ENCODE measurements around the gene TSPAN2. TPM values are rescaled to one million over a fixed set of nuclear protein-coding genes. Genes with fewer than 3 reads are reported as not detected.

TSPAN2 gene
- polyA plus RNA-seq, 3 donors: 3.5 to 20.6 (median 16.7) TPM

DNA sequence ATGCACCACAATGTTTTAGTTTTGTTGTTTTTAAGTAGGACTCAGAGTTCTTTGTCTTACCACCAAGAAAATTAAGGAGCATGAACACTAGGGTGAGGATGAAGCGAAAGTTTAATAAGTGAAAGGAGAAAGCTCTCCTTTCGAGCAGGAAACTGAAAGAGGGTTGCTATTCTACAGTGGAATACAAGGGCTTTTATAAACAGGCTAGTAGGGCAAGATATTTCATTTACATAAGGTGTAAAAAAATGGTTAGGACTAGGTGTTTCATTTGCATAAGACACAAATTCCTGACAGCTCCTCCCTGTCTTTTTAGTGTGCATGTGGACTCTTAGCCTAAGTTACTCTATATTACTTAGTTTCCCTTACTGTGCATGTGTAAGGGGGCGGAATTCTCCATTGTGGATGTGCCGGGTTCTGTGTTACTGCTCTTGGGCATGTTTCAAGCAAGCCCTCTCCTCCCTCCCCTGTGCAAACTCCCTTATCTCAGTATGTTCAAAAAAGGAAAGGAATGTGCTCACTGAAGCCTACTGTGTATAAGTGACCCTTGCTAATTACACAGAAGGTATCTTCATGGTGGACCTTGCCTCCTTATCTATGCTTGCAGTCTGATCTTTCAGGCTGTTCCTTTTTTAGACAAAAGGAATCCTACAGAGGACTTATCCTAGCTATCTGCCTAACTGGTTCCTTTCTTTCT is 52.3 kb downstream of the TSPAN2 start:
- Histone ChIP-seq H3K27me3 (ENCODE audit: control insufficient read depth in 2 of 2, insufficient read depth in 2 of 2, low read length in 2 of 2) (no peaks in the 10 kb centered on the region), H3K79me2 (ENCODE audit: insufficient read depth, low read length) (no peaks in the 10 kb centered on the region), H3K27ac (ENCODE audit: low read depth in 1 of 2, low read length in 2 of 2) (no peak overlapping the region), H4K20me1 (ENCODE audit: insufficient read depth, low read length) (no peaks in the 10 kb centered on the region), H3K36me3 (replicated peaks in 1 of 2; ENCODE audit: control insufficient read depth in 1 of 2, insufficient read depth in 2 of 2, low read length in 2 of 2) (no peaks in the 10 kb centered on the region), H3K4me1 (ENCODE audit: control insufficient read depth in 1 of 2, insufficient read depth in 2 of 2, low read length in 2 of 2) (no peaks in the 10 kb centered on the region), H3K4me3 (replicated peaks in 1 of 3; ENCODE audit: low read depth in 2 of 3, low read length in 3 of 3) (no peak overlapping the region), H2AFZ (ENCODE audit: insufficient read depth, low read depth, low read length, poor library complexity, severe bottlenecking) (no peak overlapping the region), H3K9ac (ENCODE audit: insufficient read depth, low read length, poor library complexity, severe bottlenecking) (no peak overlapping the region), H3K4me2 (replicated peaks; ENCODE audit: extremely low read depth, low read length, poor library complexity, severe bottlenecking) (no peak overlapping the region), H3K9me3 (replicated peaks in 1 of 2; ENCODE audit: control insufficient read depth in 1 of 2, insufficient read depth in 1 of 2, low read length in 2 of 2) (no peaks in the 10 kb centered on the region)
- TF ChIP-seq, protein P1, sequence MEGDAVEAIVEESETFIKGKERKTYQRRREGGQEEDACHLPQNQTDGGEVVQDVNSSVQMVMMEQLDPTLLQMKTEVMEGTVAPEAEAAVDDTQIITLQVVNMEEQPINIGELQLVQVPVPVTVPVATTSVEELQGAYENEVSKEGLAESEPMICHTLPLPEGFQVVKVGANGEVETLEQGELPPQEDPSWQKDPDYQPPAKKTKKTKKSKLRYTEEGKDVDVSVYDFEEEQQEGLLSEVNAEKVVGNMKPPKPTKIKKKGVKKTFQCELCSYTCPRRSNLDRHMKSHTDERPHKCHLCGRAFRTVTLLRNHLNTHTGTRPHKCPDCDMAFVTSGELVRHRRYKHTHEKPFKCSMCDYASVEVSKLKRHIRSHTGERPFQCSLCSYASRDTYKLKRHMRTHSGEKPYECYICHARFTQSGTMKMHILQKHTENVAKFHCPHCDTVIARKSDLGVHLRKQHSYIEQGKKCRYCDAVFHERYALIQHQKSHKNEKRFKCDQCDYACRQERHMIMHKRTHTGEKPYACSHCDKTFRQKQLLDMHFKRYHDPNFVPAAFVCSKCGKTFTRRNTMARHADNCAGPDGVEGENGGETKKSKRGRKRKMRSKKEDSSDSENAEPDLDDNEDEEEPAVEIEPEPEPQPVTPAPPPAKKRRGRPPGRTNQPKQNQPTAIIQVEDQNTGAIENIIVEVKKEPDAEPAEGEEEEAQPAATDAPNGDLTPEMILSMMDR (IDR thresholded peaks at IDR 0.05): no peak
- Mint-ChIP-seq H3K4me1 (no peaks in the 10 kb centered on the region), H3K27me3 (ENCODE audit: low read depth in 3 of 3) (no peaks in the 10 kb centered on the region), H3K36me3 (peaks cover 4 to 7% of the 10 kb centered on the region in 2 donors), H3K4me3 (no peak overlapping the region), H3K27ac (no peak overlapping the region), H3K9me3 (no peaks in the 10 kb centered on the region)
- 100% methylated on average over 1 of the region's 4 CpGs for WGBS (ENCODE audit: insufficient coverage)
- intact Hi-C loops (cut with micrococcal nuclease): no loop called here
- DNase-seq: no peak

DNA sequence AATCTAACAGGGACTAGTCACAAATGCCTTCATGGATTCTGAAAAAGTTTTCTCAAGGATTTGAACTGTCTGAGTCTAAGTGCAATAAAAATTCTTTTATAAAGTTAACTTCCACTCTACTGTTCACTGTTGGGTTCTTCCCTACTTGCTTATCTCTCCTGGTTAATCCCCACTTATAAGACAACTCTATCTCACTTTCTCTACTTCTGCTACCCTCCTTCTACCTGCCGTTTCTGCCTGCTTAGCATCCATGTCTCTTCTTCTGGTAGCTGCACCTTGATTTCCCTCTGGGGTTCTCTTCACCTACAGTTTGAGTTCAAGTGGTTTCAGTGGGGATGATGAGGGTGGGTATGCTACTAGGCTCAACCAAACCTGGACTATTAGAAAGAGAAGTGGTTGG is 53.7 kb downstream of the TSPAN2 start:
- no CpG with 5 or more reads among the region's 1 CpG for WGBS (ENCODE audit: insufficient coverage)
- no peak overlapping the region for H3K4me2 ChIP-seq (replicated peaks; ENCODE audit: extremely low read depth, low read length, poor library complexity, severe bottlenecking)
- H3K36me3 ChIP-seq (replicated peaks in 1 of 2; ENCODE audit: control insufficient read depth in 1 of 2, insufficient read depth in 2 of 2, low read length in 2 of 2): no peaks in the 10 kb centered on the region
- peaks cover 0 to 5% of the 10 kb centered on the region in 2 donors for H3K36me3 Mint-ChIP-seq
- H4K20me1 ChIP-seq (ENCODE audit: insufficient read depth, low read length): no peaks in the 10 kb centered on the region
- H3K4me1 ChIP-seq (ENCODE audit: control insufficient read depth in 1 of 2, insufficient read depth in 2 of 2, low read length in 2 of 2): no peaks in the 10 kb centered on the region
- H3K27me3 Mint-ChIP-seq (ENCODE audit: low read depth in 3 of 3): no peaks in the 10 kb centered on the region
- H3K9ac ChIP-seq (ENCODE audit: insufficient read depth, low read length, poor library complexity, severe bottlenecking): no peak overlapping the region
- no peak for DNase-seq
- H3K27ac Mint-ChIP-seq: no peak overlapping the region
- H3K27me3 ChIP-seq (ENCODE audit: control insufficient read depth in 2 of 2, insufficient read depth in 2 of 2, low read length in 2 of 2): no peaks in the 10 kb centered on the region
- H3K27ac ChIP-seq (ENCODE audit: low read depth in 1 of 2, low read length in 2 of 2): no peak overlapping the region
- no peaks in the 10 kb centered on the region for H3K9me3 ChIP-seq (replicated peaks in 1 of 2; ENCODE audit: control insufficient read depth in 1 of 2, insufficient read depth in 1 of 2, low read length in 2 of 2)
- no peak overlapping the region for H3K4me3 Mint-ChIP-seq
- no peak overlapping the region for H3K4me3 ChIP-seq (replicated peaks in 1 of 3; ENCODE audit: low read depth in 2 of 3, low read length in 3 of 3)
- no peaks in the 10 kb centered on the region for H3K79me2 ChIP-seq (ENCODE audit: insufficient read depth, low read length)
- no peak overlapping the region for H2AFZ ChIP-seq (ENCODE audit: insufficient read depth, low read depth, low read length, poor library complexity, severe bottlenecking)
- H3K9me3 Mint-ChIP-seq: no peaks in the 10 kb centered on the region
- intact Hi-C loops (cut with micrococcal nuclease): no loop called here
- no peaks in the 10 kb centered on the region for H3K4me1 Mint-ChIP-seq
- TF ChIP-seq, protein P1 (IDR thresholded peaks at IDR 0.05): no peak

Data from CD14-positive monocyte (primary cell).